Astrocyte (in vitro differentiated cells and primary cell): ENCODE results near the gene ULBP3. TPM values are rescaled to one million over a fixed set of nuclear protein-coding genes. Genes with fewer than 3 reads are reported as not detected.
"Not testable (repeated sequence)": the region's sequence is repeated elsewhere in the genome, so short reads cannot be mapped to it uniquely, and the experiment has no call there.

Source experiments
- DNase-seq: peaks from one replicate; pipeline ENCODE4 v3.0.0-alpha.2; 2010; ENCODE audit warnings: low read depth
- FAIRE-seq: peaks from 2 replicates; lab custom pipeline; 2011; peaks lifted over from hg19 to GRCh38; lab: Jason Lieb, UNC
- H2AFZ ChIP-seq: 2 replicates; pipeline ENCODE4 v1.6.0; 2012; ENCODE audit warnings: low read depth, low read length, inconsistent platforms
- H3K27ac ChIP-seq: 2 replicates; pipeline ENCODE4 v1.5.1; 2011; ENCODE audit warnings: low read depth, low read length, inconsistent platforms
- H3K27me3 ChIP-seq: 2 replicates; pipeline ENCODE4 v1.6.0; 2011; ENCODE audit warnings: low read length, inconsistent platforms; ENCODE audit not compliant: insufficient read depth
- H3K36me3 ChIP-seq: 2 replicates; pipeline ENCODE4 v1.5.1; 2011; ENCODE audit warnings: low read length, inconsistent platforms; ENCODE audit not compliant: insufficient read depth
- H3K4me1 ChIP-seq: 2 replicates; pipeline ENCODE4 v1.5.1; 2011; ENCODE audit warnings: low read length, inconsistent platforms; ENCODE audit not compliant: insufficient read depth
- H3K4me2 ChIP-seq: 2 replicates; pipeline ENCODE4 v1.6.0; 2012; ENCODE audit warnings: low read length, inconsistent platforms
- H3K4me3 ChIP-seq: 2 replicates; pipeline ENCODE4 v1.5.1; 2011; ENCODE audit warnings: low read depth, mild to moderate bottlenecking, low read length, inconsistent platforms; ENCODE audit not compliant: insufficient read depth
- H3K79me2 ChIP-seq: 2 replicates; pipeline ENCODE4 v1.6.0; 2012; ENCODE audit warnings: mild to moderate bottlenecking, low read length, inconsistent platforms; ENCODE audit not compliant: insufficient read depth
- H3K9ac ChIP-seq: 2 replicates; pipeline ENCODE4 v1.6.0; 2012; ENCODE audit warnings: mild to moderate bottlenecking, low read length, inconsistent platforms
- H3K9me3 ChIP-seq: 2 replicates; pipeline ENCODE4 v1.5.1; 2012; ENCODE audit warnings: low read depth, mild to moderate bottlenecking, low read length, inconsistent platforms; ENCODE audit not compliant: insufficient read depth
- H4K20me1 ChIP-seq: 2 replicates; pipeline ENCODE4 v1.6.0; 2012; ENCODE audit warnings: low read length, inconsistent platforms; ENCODE audit not compliant: insufficient read depth
- H3K27ac Mint-ChIP-seq: one replicate; pipeline ENCODE4 v1.8.0; 2021; ENCODE audit warnings: mild to moderate bottlenecking, mixed read lengths; ENCODE audit not compliant: unreplicated experiment
- H3K27me3 Mint-ChIP-seq: one replicate; pipeline ENCODE4 v1.8.0; 2021; ENCODE audit warnings: low read depth, mixed read lengths; ENCODE audit not compliant: unreplicated experiment
- H3K36me3 Mint-ChIP-seq: one replicate; pipeline ENCODE4 v1.8.0; 2021; ENCODE audit warnings: low read depth, mixed read lengths; ENCODE audit not compliant: unreplicated experiment
- H3K4me1 Mint-ChIP-seq: one replicate; pipeline ENCODE4 v1.8.0; 2021; ENCODE audit warnings: low read depth, mixed read lengths; ENCODE audit not compliant: unreplicated experiment
- H3K4me3 Mint-ChIP-seq: one replicate; pipeline ENCODE4 v1.8.0; 2021; ENCODE audit warnings: mild to moderate bottlenecking, moderate library complexity, mixed read lengths; ENCODE audit not compliant: unreplicated experiment
- H3K9me3 Mint-ChIP-seq: one replicate; pipeline ENCODE4 v1.8.0; 2021; ENCODE audit warnings: mild to moderate bottlenecking, mixed read lengths; ENCODE audit not compliant: unreplicated experiment
- EZH2 ChIP-seq: IDR thresholded peaks from 2 replicates; pipeline ENCODE4 v1.6.1; 2012; ENCODE audit warnings: mild to moderate bottlenecking, low read length, inconsistent platforms; ENCODE audit not compliant: insufficient read depth
- total RNA-seq: library from RNA; stranded (reverse); gene quantifications from 2 replicates; pipeline ENCODE4 v1.2.1, GENCODE V29; 2021
- TF ChIP-seq, protein P1 (sequence below): IDR thresholded peaks from 2 replicates; pipeline ENCODE4 v1.5.1; 2011; ENCODE audit warnings: low read depth, mild to moderate bottlenecking, inconsistent platforms, low read length, moderate library complexity; ENCODE audit not compliant: insufficient read depth

ULBP3 gene
- total RNA-seq, 1 donor from 2014 or later, result 14.7 TPM

DNA sequence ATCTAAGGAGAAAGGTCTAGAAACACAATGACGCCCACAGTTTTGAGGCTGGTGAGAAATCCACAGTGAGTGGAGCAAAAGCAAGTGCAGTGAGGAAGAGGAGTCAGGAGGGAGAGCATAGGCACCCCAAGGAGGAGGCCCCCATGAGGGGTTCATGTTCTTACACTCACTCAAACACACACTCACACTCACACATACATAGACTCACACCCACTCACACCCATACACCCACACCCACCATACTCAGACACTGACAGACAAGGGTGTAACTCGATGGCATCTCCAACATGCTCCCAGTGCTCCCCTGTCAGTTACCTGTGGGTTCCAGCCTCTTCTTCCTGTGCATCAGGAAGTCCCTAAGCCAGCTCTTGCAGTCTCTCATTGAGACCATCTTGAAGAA, 3.8 kb downstream of the ULBP3 start:
- no peak overlapping the region for H3K4me3 ChIP-seq
- TF ChIP-seq, protein P1, sequence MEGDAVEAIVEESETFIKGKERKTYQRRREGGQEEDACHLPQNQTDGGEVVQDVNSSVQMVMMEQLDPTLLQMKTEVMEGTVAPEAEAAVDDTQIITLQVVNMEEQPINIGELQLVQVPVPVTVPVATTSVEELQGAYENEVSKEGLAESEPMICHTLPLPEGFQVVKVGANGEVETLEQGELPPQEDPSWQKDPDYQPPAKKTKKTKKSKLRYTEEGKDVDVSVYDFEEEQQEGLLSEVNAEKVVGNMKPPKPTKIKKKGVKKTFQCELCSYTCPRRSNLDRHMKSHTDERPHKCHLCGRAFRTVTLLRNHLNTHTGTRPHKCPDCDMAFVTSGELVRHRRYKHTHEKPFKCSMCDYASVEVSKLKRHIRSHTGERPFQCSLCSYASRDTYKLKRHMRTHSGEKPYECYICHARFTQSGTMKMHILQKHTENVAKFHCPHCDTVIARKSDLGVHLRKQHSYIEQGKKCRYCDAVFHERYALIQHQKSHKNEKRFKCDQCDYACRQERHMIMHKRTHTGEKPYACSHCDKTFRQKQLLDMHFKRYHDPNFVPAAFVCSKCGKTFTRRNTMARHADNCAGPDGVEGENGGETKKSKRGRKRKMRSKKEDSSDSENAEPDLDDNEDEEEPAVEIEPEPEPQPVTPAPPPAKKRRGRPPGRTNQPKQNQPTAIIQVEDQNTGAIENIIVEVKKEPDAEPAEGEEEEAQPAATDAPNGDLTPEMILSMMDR, result no peak
- TF ChIP-seq EZH2, result no peak
- Mint-ChIP-seq H3K36me3 (peaks cover 36% of the 10 kb centered on the region), H3K27me3 (peaks cover 22% of the 10 kb centered on the region), H3K4me3 (no peak overlapping the region), H3K27ac (no peak overlapping the region), H3K4me1 (peaks cover 3% of the 10 kb centered on the region), H3K9me3 (peaks cover 12% of the 10 kb centered on the region)
- DNase-seq (no peak), FAIRE-seq (no peak)
- no peak overlapping the region for H3K4me2 ChIP-seq
- H3K27ac ChIP-seq, result no peak overlapping the region
- no peak overlapping the region for H3K9ac ChIP-seq
- no peaks in the 10 kb centered on the region for H3K79me2 ChIP-seq
- no peaks in the 10 kb centered on the region for H3K27me3 ChIP-seq
- H2AFZ ChIP-seq, result no peak overlapping the region
- no peaks in the 10 kb centered on the region for H3K9me3 ChIP-seq
- no peaks in the 10 kb centered on the region for H4K20me1 ChIP-seq
- peaks cover 5% of the 10 kb centered on the region for H3K4me1 ChIP-seq
- H3K36me3 ChIP-seq, result peaks cover 8% of the 10 kb centered on the region

DNA sequence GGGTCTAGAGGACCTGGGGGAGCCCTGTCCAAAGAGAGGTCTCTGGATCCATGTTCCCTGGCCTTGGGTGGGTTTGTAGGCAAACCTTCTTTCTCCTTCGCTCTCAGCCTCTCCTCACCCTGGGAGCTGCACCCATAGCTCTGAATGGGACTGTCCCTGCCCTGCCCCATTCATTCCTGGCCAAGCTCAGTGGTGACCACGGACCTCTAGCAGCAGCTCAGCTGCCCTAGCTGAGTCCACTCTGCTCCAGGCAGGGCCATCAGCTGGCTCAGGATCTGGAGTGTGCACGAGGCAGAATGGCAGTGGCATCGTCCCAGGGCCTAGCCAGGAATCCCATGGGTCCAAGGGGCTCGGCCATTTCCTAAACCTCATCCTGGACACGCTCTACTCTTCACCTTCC, 5.3 kb downstream of the ULBP3 start:
- H3K4me2 ChIP-seq, result no peak overlapping the region
- H3K27ac Mint-ChIP-seq, result no peak overlapping the region
- DNase-seq, result no peak
- no peaks in the 10 kb centered on the region for H3K4me1 Mint-ChIP-seq
- no peaks in the 10 kb centered on the region for H3K27me3 ChIP-seq
- peaks cover 25% of the 10 kb centered on the region for H3K27me3 Mint-ChIP-seq
- no peak overlapping the region for H3K4me3 Mint-ChIP-seq
- no peak for FAIRE-seq
- no peak for TF ChIP-seq EZH2
- TF ChIP-seq, protein P1, result no peak
- H4K20me1 ChIP-seq, result no peaks in the 10 kb centered on the region
- H3K9ac ChIP-seq, result no peak overlapping the region
- peaks cover 5% of the 10 kb centered on the region for H3K4me1 ChIP-seq
- no peaks in the 10 kb centered on the region for H3K79me2 ChIP-seq
- H3K36me3 ChIP-seq, result peaks cover 8% of the 10 kb centered on the region
- H3K9me3 ChIP-seq, result no peaks in the 10 kb centered on the region
- H3K4me3 ChIP-seq, result no peak overlapping the region
- H3K9me3 Mint-ChIP-seq, result peaks cover 12% of the 10 kb centered on the region
- no peak overlapping the region for H2AFZ ChIP-seq
- H3K27ac ChIP-seq, result no peak overlapping the region
- peaks cover 41% of the 10 kb centered on the region for H3K36me3 Mint-ChIP-seq

DNA sequence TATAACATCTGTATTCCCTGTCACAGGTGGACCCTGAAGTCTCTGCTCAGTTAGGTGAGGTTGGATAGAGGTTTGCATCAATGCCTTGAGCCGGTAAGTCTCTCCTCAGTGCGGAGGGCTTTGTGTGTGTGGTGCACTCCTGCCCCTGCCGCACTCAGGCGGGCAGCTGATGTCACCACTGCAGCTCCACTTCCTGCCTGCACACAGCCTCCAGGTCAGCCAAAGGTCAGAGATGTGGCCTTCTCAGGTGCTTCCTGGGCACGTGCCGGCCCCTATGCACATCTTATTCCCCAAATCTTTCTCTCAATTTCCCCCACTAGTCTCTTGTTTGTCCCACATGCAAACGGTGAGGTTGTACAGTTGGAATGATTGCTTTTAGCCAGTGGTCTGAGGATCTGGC, 8.9 kb downstream of the ULBP3 start:
- not testable (repeated sequence) for H3K27me3 ChIP-seq, H3K79me2 ChIP-seq, H3K4me2 ChIP-seq, H3K9me3 ChIP-seq, H3K27ac ChIP-seq, H3K36me3 ChIP-seq, FAIRE-seq, H3K4me1 ChIP-seq, H3K4me3 Mint-ChIP-seq, H3K4me3 ChIP-seq, H3K27ac Mint-ChIP-seq, DNase-seq, H4K20me1 ChIP-seq, H2AFZ ChIP-seq, H3K4me1 Mint-ChIP-seq, H3K9ac ChIP-seq
- H3K27me3 Mint-ChIP-seq, result peaks cover 40% of the 10 kb centered on the region
- H3K36me3 Mint-ChIP-seq, result peaks cover 30% of the 10 kb centered on the region
- peaks cover 12% of the 10 kb centered on the region for H3K9me3 Mint-ChIP-seq
